ENCODE measurements around the gene MEIOSIN. TPM values are rescaled to one million over a fixed set of nuclear protein-coding genes. Genes with fewer than 3 reads are reported as not detected.
A peak's percentile ranks its signal among the peaks of the same experiment; 100 is the strongest.

MEIOSIN gene
- total and polyA plus RNA-seq, 9 of the 15 experiments (the other 6 are each of a cell fraction or from before 2014, with no cell fraction given): 0.06 to 2.0 (median 0.76) TPM

GRCh38 chr19:45768984-45769782 lies 35.9 kb downstream of the MEIOSIN start, which contains the start of gene SIX5 (continued):
- TF ChIP-seq ZNF407 (IDR thresholded peaks at IDR 0.05; ENCODE audit: low read depth): no peak
- no peak for TF ChIP-seq U2AF2 (optimal IDR thresholded peaks at IDR 0.05; ENCODE audit: low read depth, low read length)
- no peak for TF ChIP-seq PYGO2 (tag; IDR thresholded peaks at IDR 0.05)
- 0 out of 2 replicates have a peak, but pooled peaks have one; percentile 15 for TF ChIP-seq TEAD2 (tag; IDR thresholded peaks at IDR 0.05)
- peak; percentile 92 for TF ChIP-seq VEZF1 (CRISPR knock-in tag; IDR thresholded peaks at IDR 0.05)
- TF ChIP-seq FOXA1 (IDR thresholded peaks at IDR 0.05; ENCODE audit: borderline replicate concordance): no peak
- TF ChIP-seq TBL1XR1 (IDR thresholded peaks at IDR 0.05; ENCODE audit: low read length in 2 of 2): no peak
- no peak for TF ChIP-seq FOXA3 (CRISPR knock-in tag; conservative IDR thresholded peaks at IDR 0.05 in 1 of 2, IDR thresholded peaks at IDR 0.05 in 1 of 2)
- no peak for TF ChIP-seq MEF2A (IDR thresholded peaks at IDR 0.05; ENCODE audit: control insufficient read depth, low read depth, low read length)
- TF ChIP-seq TBP (optimal IDR thresholded peaks at IDR 0.05; ENCODE audit: low read depth, low read length): peak; percentile 27
- TF ChIP-seq MAX (CRISPR knock-in tag; IDR thresholded peaks at IDR 0.05): peak; percentile 85
- TF ChIP-seq PHF21A (IDR thresholded peaks at IDR 0.05; ENCODE audit: borderline replicate concordance, low read depth): no peak
- TF ChIP-seq JUND (IDR thresholded peaks at IDR 0.05; ENCODE audit: borderline replicate concordance, low read depth, low read length): peak; percentile 27; the same call in 1 of the 2 replicates
- peak; percentile 52; the same call in 1 of the 3 replicates for TF ChIP-seq JUND (tag; IDR thresholded peaks at IDR 0.05; ENCODE audit: borderline replicate concordance, low read depth, low read length)
- TF ChIP-seq ZNF507 (tag; conservative IDR thresholded peaks at IDR 0.05): no peak
- no peak for TF ChIP-seq CBFB (CRISPR knock-in tag; IDR thresholded peaks at IDR 0.05)
- no peak for TF ChIP-seq ZKSCAN3 (CRISPR knock-in tag; IDR thresholded peaks at IDR 0.05)
- no peak; a peak in 1 of 4 replicates for TF ChIP-seq FOXK2 (conservative IDR thresholded peaks at IDR 0.05 in 1 of 2, IDR thresholded peaks at IDR 0.05 in 1 of 2; ENCODE audit: low read depth in 2 of 2)
